NCI-H128 (cell line): Measurements from ENCODE around the gene CBARP.

ENCODE experiments used
- DNase-seq: peaks from one replicate; lab custom pipeline; 2025; ENCODE audit not compliant: unreplicated experiment; lab: John Stamatoyannopoulos, UW

CBARP gene

DNA sequence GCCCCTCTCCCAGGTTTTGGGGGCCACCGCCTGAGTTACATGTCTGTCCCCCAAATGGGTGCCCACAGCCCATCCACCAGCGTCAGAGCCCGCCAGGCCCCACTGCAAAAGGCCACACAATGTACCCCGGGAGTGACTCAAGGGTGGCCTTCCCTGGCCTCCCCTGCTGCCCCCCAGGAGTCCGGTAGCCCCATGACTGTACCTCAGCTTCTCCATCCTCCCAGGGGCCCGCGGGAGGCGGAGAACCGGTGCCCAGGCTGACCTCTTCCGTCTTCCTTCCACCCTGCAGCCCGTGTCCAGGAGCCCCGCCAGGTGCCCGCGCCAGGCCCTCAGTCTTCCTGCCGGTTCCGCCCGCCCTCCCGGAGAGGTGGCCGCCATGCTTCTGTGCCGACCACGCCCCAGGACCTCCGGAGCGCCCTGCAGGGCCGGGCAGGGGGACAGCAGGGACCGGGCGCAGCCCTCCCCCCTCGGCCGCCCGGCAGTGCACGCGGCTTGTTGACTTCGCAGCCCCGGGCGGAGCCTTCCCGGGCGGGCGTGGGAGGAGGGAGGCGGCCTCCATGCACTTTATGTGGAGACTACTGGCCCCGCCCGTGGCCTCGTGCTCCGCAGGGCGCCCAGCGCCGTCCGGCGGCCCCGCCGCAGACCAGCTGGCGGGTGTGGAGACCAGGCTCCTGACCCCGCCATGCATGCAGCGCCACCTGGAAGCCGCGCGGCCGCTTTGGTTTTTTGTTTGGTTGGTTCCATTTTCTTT is 10.3 kb downstream of the CBARP start:
- no peak for DNase-seq

DNA sequence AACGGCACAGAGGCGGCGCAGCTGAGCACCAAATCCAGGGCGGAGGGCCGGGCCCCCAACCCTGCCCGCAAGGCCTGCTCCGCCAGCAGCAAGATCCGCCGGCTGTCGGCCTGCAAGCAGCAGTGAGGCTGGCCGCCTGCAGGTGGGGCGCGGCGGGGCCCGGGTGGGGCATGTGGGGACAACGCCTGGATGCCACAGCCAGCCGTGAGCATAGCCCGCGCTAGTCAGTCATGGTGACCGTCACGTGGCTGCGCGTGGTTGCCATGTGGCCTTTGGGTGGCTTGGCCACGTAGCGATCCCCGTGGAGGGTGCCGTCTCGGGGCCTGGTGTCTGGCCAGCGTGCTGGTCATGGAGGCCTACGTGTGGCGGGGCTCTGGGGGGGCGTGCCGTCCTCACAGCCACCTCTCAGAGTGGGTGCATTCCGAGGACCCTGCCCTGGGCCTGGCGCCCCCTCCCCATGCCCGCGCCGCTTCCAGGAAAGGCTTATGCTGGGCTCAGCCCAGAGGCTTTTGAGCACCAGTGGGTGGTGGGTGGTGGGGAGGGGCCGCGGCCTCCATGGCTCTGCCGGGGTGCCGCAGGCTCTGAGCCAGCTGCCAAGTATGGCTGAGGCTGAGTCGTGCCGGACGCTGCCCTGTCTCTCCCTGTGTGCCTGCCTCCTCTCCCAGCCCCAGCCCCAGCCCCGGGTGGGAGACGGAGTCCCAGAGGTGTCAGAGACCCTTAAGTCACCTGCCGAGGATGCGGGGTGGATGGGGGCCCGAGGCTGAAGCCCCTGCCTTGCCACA is 11.1 kb downstream of the CBARP start:
- DNase-seq, result no peak

DNA sequence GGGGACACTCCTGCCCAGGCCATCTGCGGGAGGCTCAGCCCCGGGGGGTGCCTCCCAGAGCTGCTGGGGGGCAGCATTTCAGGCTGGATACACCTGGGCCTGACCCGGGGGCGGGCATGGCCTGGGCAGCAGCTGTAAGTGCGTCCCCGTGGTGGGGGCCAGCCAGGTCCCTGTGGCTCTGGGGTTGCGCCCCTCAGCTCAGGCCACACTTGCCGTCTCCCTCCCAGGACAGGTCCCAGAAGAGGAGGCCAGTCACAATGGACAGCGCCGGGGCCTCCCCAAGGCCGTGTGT is 11.6 kb downstream of the CBARP start:
- DNase-seq, result no peak

GRCh38 chr19:1225440-1226226 is 12.2 kb downstream of the CBARP start:
- no peak for DNase-seq

GRCh38 chr19:1224847-1225246 is 13.0 kb downstream of the CBARP start:
- no peak for DNase-seq

- DNase-seq, result no peak
Measured at GRCh38 chr19:1224047-1224825, 13.6 kb downstream of the CBARP start.

DNA sequence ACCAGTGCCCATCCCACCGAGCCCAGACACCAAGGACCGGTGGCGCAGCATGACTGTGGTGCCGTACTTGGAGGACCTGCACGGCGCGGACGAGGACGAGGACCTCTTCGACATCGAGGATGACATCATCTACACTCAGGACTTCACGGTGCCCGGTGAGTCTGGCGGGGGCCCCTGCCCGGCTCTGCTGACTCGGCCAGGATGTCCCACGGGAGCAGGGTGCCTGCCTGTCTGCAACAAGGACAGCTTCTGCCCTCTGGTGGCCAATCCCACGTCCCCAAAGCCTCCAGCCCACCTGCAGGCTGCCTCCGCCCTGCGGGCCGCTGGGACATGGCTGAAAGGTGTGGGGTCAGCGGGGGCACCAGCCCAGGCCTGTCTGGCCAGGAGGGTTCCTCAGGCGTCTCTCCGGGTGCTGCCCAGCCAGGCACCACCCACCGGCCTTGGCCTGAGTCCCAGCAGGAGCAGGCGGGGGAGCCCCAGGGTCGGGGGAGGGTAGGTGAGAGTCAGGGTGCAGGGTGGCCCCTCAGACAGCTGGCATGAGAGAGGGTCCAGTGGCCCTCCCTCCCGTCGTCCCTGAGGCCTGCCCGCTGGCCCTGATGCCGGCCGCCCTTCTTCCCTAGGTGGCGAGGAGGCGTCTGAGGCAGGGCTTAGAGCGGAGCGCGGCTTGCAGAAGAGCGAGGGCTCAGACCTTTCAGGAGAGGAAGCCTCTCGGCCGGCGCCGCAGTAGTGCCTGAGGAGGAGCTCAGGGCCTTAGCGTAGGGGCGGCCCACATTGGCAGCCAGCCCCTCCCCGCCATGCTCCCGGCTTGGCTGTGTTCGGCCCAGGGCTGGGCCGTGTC is 14.6 kb downstream of the CBARP start:
- no peak for DNase-seq

DNA sequence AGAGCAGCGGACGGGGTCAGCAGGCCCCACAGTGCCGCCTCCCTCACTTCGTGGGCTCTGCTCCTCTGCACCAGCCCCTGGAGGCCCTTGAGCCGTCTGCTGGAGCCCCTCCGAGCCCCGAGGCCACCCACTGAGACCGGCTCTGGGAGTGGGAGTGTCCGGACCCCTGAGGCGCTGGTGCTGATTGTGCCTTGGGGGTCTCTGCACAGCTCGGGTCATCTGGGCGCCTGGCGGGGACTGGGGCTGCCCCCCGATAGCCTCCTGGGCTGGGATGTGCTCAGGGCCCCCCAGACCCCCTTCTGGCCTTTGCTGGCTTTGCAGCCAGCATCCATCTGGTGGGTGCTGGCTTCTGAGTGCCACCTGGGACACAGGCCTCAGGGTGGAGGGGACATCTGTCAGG is 15.4 kb downstream of the CBARP start:
- no peak for DNase-seq

DNA sequence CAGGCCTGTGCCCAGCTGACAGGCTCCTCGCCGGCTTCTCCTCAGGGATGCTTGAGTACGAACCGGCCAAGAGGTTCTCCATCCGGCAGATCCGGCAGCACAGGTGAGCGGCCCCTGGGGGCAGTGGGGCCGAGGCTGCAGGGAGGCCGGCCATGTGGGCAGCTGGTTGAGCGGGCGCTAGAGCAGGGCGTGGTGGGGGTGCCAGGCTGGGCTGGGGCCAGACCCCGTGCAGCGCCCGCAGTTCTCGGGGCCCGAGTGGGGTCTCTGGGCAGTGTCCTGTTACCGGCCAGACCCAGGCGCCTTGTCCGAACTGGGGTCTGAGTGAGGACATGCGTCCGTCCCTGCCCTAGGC is 15.9 kb downstream of the CBARP start:
- DNase-seq, result no peak

DNA sequence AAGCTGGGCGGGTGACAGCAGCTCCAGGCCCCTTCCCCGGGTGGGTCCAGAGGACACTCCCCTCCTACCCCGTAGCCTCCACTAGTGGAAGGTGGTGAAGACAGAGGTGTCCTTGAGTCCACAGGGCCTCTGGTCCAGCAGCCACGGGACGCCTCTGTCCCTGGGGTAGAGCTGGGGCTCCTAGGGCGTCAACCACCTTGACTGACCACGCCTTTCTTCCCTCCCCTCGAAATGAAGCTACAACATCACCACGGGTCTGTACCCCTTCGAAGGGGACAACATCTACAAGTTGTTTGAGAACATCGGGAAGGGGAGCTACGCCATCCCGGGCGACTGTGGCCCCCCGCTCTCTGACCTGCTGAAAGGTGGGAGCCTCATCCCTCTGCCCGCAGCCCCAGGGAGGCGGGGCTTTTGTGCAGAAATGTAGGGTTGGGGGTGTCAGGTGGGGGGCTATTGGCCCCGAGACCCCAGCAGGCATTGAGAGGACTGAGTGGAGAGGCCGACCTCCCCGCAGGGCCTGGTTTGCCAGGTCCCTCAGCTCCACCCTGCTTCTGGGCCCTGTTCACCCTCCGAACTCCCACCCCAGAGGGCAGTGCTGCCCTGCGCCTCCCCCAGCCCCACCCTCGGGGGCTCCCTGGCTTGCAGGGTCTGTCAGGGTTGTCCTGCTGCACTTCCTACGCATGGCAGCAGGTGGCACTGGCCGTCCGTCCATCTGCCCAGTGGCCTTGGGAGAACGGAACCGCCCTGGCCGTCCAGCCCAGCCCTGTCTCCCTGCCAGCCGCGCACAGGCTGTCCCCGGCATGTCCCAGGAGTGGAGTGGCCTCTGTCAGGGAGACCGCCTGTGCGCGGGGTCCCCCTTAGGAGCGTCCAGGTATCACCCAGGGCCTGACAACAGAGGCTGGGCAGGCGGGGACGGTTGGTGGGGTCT is 16.6 kb downstream of the CBARP start:
- no peak for DNase-seq

DNA sequence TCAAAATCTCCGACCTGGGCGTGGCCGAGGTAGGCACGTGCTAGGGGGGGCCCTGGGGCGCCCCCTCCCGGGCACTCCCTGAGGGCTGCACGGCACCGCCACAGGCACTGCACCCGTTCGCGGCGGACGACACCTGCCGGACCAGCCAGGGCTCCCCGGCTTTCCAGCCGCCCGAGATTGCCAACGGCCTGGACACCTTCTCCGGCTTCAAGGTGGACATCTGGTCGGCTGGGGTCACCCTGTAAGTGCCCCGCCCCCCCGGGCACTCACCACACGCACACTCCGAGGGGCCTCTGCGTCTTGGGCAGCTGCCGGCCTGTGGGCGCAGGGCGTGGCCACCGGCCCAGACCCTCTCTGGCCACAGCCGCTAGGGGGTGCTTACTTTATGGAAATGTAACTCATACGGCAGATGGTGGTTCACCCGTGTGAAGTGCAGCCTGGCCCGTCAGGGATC is 17.3 kb downstream of the CBARP start:
- no peak for DNase-seq

GRCh38 chr19:1219786-1220476 is 17.9 kb downstream of the CBARP start:
- DNase-seq, result no peak

GRCh38 chr19:1218751-1219567 is 18.8 kb downstream of the CBARP start:
- no peak for DNase-seq

DNA sequence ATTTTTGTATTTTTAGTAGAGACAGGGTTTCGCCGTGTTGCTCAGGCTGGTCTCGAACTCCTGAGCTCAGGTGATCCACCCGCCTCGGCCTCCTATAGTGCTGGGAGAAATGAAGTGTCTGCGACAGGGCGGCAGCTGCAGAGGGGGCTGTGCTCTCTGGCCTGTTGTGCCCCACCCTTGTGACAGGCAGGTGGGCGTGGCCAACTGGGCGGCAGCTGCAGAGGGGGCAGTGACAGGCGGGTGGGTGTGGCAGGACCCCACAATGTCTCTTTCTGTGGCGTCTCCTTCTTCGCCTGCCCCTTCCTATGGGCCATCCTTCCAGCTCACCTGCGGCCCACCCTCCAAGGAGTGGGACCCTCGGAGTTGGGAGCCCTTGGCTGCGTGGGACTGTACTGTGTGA is 20.4 kb downstream of the CBARP start:
- DNase-seq, result no peak

DNA sequence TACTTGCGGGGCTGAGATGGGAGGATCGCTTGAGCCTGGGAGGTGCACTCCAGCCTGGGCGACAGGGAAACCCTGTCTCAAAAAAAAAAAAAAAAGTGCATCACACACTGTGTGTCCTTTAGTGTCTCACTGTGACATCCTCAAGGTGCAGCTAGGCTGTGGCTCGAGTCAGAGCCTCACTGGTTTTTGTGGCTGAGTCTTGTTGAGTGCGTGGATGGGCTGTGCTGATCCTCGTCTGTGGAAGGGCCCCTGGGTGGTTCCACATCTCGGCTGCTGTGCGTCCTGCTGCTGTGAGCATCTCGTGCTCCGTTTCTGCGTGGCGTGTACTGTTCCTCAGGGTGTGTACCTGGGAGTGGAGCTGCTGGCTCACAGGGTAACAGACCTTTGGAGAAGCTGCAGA is 21.0 kb downstream of the CBARP start:
- DNase-seq, result no peak

DNA sequence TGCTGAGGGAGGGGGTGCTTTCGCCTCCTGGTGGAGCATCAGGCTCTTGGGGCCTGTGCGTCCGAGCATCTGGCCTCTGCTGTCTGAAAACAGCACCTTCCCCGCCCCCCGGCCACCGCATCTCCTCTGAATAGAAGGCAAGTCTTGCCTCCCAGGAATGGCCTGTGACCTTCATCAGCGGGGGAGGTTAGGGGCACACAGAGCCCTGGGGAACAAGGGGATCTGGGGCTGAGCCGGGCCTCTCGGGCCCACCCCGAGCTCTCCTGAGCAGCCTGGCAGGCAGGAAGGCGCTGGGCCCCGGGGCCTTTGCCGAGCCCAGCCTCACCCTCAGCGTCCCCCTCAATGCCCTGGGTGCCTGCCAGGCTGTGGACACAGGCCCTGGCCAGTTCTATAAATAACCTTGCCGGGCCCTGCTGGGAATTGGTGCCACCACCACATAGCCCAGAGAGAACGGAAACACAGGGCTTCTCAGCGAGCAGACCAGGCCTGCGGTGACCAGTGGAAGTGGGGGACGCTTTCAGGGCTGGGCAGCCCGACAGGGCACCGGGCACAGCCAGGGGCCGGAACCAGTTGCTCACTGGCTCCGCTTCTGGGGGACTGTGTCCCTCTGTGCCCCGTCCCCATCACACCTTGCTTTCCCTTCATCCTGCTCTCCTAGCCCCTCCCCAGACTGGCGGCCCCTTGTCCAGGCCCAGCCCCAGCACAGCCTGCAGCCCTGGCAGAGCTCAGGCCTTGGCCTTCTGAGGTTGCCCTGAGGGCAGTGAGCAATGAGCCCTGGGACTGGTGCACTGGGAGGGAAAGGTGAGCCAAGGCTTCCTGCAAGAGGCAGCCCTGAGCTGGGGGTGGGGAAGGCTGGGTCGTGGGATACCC is 22.7 kb downstream of the CBARP start:
- DNase-seq, result no peak

GRCh38 chr19:1214299-1214861 is 23.4 kb downstream of the CBARP start:
- DNase-seq, result no peak
